Posterior vena cava (tissue), 2 donors: Measurements from ENCODE around the gene PAEP. TPM values are rescaled to one million over a fixed set of nuclear protein-coding genes. Genes with fewer than 3 reads are reported as not detected.
"Not testable (repeated sequence)": the region's sequence is repeated elsewhere in the genome, so short reads cannot be mapped to it uniquely, and the experiment has no call there.

Source experiments
- DNase-seq: peaks from one replicate; pipeline ENCODE4 v3.0.0-alpha.2; 2020; ENCODE audit warnings: low spot score
- intact Hi-C, 2 donors: fragments of 100-400 bp; cut with DNase I; formaldehyde crosslinking; loops; one replicate each; pipeline versions ENCODE4 v1.14.1 to v1.14.2; 2022 to 2023
- total RNA-seq, 2 donors: library from RNA; stranded (reverse); fragmentation: NEBNext Ultra II Directional; extraction: Animal tissue kit (Norgen Biotek cat#: 25700); gene quantifications; one replicate each; pipeline ENCODE4 v1.2.1, GENCODE V29; 2021
- donor health status: DM: yes; HTN: yes; CAD: no.
- donor health status: DM: yes; HTN: yes; CAD: no.

PAEP gene
- total RNA-seq, 2 donors from 2014 or later: not detected

GRCh38 chr9:135524130-135524861 lies 37.3 kb upstream of the PAEP start:
- peak; percentile 69 for DNase-seq
- intact Hi-C loops: no loop called here

GRCh38 chr9:135525241-135526088 lies 36.1 kb upstream of the PAEP start:
- peak; percentile 70 for DNase-seq
- intact Hi-C loops: no loop called here

GRCh38 chr9:135526089-135526729 lies 35.3 kb upstream of the PAEP start:
- intact Hi-C loops: no loop called here
- peak; percentile 67 for DNase-seq

GRCh38 chr9:135526730-135527571 lies 34.6 kb upstream of the PAEP start:
- intact Hi-C loops: no loop called here
- peak; percentile 46 for DNase-seq

- intact Hi-C loops: not testable (repeated sequence)
- DNase-seq: peak; percentile 59
Observed at GRCh38 chr9:135528842-135529435, 32.6 kb upstream of the PAEP start.

- intact Hi-C loops: no loop called here
- DNase-seq: peak; percentile 17
Observed at GRCh38 chr9:135530146-135530545, 31.4 kb upstream of the PAEP start.

GRCh38 chr9:135531096-135531495 lies 30.5 kb upstream of the PAEP start:
- peak; percentile 43 for DNase-seq
- intact Hi-C loops: no loop called here

- no peak for DNase-seq
Observed at GRCh38 chr9:135533113-135533512, 28.4 kb upstream of the PAEP start.

GRCh38 chr9:135533674-135534073 lies 27.9 kb upstream of the PAEP start:
- peak; percentile 79 for DNase-seq

More at GRCh38 chr9:135533113-135533512, 28.4 kb upstream of the PAEP start:
- intact Hi-C loops: no loop called here

GRCh38 chr9:135534192-135534711 lies 27.3 kb upstream of the PAEP start:
- peak; percentile 63 for DNase-seq
- intact Hi-C loops: not testable (repeated sequence)

More at GRCh38 chr9:135533674-135534073, 27.9 kb upstream of the PAEP start:
- intact Hi-C loops: no loop called here

GRCh38 chr9:135534826-135535225 lies 26.7 kb upstream of the PAEP start:
- intact Hi-C loops: not testable (repeated sequence)
- peak; percentile 75 for DNase-seq

- intact Hi-C loops, DNase-seq: not testable (repeated sequence)
Observed at GRCh38 chr9:135535631-135536030, 25.9 kb upstream of the PAEP start.

GRCh38 chr9:135536216-135536615 lies 25.3 kb upstream of the PAEP start:
- DNase-seq: no peak
- intact Hi-C loops: no loop called here

- intact Hi-C loops, DNase-seq: not testable (repeated sequence)
Observed at GRCh38 chr9:135543262-135543894, 18.2 kb upstream of the PAEP start.

GRCh38 chr9:135544981-135545635 lies 16.4 kb upstream of the PAEP start:
- DNase-seq: peak; percentile 40
- intact Hi-C loops: no loop called here

- intact Hi-C loops: not testable (repeated sequence)
- peak; percentile 48 for DNase-seq
Observed at GRCh38 chr9:135545646-135546176, 15.8 kb upstream of the PAEP start, which contains the start of gene OBP2A. Gene OBP2A (plus strand): TSS chr9:135546126. CDS start chr9:135546181, 55 bp downstream.
